ENCODE measurements around the gene DHX16.

GRCh38 chr6:30670760-30671527 lies 1.9 kb downstream of the DHX16 start:
- TF ChIP-seq KDM1A (IDR thresholded peaks at IDR 0.05; ENCODE audit: borderline replicate concordance, low read length) (no peak), POLR2A (IDR thresholded peaks at IDR 0.05; ENCODE audit: control extremely low read depth in 1 of 2, low read depth in 2 of 2, low read length in 2 of 2) (no peak), RBBP5 (IDR thresholded peaks at IDR 0.05; ENCODE audit: borderline replicate concordance, low read depth, low read length) (no peak), RFX5 (IDR thresholded peaks at IDR 0.05; ENCODE audit: borderline replicate concordance, low read depth, low read length) (no peak), CHD1 (IDR thresholded peaks at IDR 0.05; ENCODE audit: low read depth, low read length) (no peak), POLR2AphosphoS5 (IDR thresholded peaks at IDR 0.05; ENCODE audit: low read depth, low read length) (no peak), ATF3 (IDR thresholded peaks at IDR 0.05; ENCODE audit: insufficient read depth, low read depth, low read length) (no peak)
- TF ChIP-seq, protein P1, sequence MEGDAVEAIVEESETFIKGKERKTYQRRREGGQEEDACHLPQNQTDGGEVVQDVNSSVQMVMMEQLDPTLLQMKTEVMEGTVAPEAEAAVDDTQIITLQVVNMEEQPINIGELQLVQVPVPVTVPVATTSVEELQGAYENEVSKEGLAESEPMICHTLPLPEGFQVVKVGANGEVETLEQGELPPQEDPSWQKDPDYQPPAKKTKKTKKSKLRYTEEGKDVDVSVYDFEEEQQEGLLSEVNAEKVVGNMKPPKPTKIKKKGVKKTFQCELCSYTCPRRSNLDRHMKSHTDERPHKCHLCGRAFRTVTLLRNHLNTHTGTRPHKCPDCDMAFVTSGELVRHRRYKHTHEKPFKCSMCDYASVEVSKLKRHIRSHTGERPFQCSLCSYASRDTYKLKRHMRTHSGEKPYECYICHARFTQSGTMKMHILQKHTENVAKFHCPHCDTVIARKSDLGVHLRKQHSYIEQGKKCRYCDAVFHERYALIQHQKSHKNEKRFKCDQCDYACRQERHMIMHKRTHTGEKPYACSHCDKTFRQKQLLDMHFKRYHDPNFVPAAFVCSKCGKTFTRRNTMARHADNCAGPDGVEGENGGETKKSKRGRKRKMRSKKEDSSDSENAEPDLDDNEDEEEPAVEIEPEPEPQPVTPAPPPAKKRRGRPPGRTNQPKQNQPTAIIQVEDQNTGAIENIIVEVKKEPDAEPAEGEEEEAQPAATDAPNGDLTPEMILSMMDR (IDR thresholded peaks at IDR 0.05; ENCODE audit: control extremely low read depth in 1 of 3, insufficient read depth in 1 of 3, low read depth in 1 of 3, low read length in 3 of 3) = peak in 2 of 3 experiments; percentile 13 to 38; a peak in 2 of 4 replicates
- TF ChIP-seq, protein P2, sequence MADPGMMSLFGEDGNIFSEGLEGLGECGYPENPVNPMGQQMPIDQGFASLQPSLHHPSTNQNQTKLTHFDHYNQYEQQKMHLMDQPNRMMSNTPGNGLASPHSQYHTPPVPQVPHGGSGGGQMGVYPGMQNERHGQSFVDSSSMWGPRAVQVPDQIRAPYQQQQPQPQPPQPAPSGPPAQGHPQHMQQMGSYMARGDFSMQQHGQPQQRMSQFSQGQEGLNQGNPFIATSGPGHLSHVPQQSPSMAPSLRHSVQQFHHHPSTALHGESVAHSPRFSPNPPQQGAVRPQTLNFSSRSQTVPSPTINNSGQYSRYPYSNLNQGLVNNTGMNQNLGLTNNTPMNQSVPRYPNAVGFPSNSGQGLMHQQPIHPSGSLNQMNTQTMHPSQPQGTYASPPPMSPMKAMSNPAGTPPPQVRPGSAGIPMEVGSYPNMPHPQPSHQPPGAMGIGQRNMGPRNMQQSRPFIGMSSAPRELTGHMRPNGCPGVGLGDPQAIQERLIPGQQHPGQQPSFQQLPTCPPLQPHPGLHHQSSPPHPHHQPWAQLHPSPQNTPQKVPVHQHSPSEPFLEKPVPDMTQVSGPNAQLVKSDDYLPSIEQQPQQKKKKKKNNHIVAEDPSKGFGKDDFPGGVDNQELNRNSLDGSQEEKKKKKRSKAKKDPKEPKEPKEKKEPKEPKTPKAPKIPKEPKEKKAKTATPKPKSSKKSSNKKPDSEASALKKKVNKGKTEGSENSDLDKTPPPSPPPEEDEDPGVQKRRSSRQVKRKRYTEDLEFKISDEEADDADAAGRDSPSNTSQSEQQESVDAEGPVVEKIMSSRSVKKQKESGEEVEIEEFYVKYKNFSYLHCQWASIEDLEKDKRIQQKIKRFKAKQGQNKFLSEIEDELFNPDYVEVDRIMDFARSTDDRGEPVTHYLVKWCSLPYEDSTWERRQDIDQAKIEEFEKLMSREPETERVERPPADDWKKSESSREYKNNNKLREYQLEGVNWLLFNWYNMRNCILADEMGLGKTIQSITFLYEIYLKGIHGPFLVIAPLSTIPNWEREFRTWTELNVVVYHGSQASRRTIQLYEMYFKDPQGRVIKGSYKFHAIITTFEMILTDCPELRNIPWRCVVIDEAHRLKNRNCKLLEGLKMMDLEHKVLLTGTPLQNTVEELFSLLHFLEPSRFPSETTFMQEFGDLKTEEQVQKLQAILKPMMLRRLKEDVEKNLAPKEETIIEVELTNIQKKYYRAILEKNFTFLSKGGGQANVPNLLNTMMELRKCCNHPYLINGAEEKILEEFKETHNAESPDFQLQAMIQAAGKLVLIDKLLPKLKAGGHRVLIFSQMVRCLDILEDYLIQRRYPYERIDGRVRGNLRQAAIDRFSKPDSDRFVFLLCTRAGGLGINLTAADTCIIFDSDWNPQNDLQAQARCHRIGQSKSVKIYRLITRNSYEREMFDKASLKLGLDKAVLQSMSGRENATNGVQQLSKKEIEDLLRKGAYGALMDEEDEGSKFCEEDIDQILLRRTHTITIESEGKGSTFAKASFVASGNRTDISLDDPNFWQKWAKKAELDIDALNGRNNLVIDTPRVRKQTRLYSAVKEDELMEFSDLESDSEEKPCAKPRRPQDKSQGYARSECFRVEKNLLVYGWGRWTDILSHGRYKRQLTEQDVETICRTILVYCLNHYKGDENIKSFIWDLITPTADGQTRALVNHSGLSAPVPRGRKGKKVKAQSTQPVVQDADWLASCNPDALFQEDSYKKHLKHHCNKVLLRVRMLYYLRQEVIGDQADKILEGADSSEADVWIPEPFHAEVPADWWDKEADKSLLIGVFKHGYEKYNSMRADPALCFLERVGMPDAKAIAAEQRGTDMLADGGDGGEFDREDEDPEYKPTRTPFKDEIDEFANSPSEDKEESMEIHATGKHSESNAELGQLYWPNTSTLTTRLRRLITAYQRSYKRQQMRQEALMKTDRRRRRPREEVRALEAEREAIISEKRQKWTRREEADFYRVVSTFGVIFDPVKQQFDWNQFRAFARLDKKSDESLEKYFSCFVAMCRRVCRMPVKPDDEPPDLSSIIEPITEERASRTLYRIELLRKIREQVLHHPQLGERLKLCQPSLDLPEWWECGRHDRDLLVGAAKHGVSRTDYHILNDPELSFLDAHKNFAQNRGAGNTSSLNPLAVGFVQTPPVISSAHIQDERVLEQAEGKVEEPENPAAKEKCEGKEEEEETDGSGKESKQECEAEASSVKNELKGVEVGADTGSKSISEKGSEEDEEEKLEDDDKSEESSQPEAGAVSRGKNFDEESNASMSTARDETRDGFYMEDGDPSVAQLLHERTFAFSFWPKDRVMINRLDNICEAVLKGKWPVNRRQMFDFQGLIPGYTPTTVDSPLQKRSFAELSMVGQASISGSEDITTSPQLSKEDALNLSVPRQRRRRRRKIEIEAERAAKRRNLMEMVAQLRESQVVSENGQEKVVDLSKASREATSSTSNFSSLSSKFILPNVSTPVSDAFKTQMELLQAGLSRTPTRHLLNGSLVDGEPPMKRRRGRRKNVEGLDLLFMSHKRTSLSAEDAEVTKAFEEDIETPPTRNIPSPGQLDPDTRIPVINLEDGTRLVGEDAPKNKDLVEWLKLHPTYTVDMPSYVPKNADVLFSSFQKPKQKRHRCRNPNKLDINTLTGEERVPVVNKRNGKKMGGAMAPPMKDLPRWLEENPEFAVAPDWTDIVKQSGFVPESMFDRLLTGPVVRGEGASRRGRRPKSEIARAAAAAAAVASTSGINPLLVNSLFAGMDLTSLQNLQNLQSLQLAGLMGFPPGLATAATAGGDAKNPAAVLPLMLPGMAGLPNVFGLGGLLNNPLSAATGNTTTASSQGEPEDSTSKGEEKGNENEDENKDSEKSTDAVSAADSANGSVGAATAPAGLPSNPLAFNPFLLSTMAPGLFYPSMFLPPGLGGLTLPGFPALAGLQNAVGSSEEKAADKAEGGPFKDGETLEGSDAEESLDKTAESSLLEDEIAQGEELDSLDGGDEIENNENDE (IDR thresholded peaks at IDR 0.05; ENCODE audit: insufficient replicate concordance, low read length) = no peak

All from H1 (cell line).